Measurements from ENCODE around the gene AKAP8L.

DNA sequence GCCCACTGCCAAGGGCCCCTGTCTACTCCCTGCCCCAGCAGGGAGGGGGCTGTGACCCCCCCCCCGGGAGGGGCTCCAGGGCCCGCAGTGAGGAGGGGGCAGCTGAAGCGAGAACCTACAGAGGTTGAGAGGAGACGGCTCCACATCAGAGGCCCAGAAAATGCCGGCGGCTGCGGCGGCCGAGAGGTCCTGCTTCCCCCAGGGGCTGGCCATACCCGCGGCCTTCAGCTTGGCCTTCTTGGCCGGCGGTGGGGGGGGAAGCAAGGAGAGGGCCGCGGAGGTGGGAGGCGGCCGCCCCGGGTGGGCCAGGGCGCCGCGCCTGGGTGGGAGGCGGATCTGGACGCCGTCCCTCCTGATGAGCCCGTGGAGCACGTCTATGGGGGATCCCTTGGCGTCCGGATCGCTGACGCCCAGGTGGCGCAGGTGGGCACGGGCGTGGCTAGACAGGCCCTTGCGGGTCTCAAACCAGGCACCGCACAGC lies 9.2 kb upstream of the AKAP8L start:
- TF ChIP-seq ZNF423 (CRISPR knock-in tag; IDR thresholded peaks at IDR 0.05) (no peak), SMAD4 (CRISPR knock-in tag; IDR thresholded peaks at IDR 0.05) (no peak), ETV6 (CRISPR knock-in tag; IDR thresholded peaks at IDR 0.05) (no peak), MLX (CRISPR knock-in tag; IDR thresholded peaks at IDR 0.05) (no peak), GRHL2 (CRISPR knock-in tag; IDR thresholded peaks at IDR 0.05; ENCODE audit: insufficient replicate concordance, severe bottlenecking) (no peak), CTCF (IDR thresholded peaks at IDR 0.05) (no peak), NR2C2 (CRISPR knock-in tag; IDR thresholded peaks at IDR 0.05) (no peak), ATF1 (CRISPR knock-in tag; IDR thresholded peaks at IDR 0.05) (no peak), CBFB (CRISPR knock-in tag; IDR thresholded peaks at IDR 0.05; ENCODE audit: low read depth) (no peak), ZNF671 (CRISPR knock-in tag; IDR thresholded peaks at IDR 0.05) (no peak)
- TF ChIP-seq, protein P1, sequence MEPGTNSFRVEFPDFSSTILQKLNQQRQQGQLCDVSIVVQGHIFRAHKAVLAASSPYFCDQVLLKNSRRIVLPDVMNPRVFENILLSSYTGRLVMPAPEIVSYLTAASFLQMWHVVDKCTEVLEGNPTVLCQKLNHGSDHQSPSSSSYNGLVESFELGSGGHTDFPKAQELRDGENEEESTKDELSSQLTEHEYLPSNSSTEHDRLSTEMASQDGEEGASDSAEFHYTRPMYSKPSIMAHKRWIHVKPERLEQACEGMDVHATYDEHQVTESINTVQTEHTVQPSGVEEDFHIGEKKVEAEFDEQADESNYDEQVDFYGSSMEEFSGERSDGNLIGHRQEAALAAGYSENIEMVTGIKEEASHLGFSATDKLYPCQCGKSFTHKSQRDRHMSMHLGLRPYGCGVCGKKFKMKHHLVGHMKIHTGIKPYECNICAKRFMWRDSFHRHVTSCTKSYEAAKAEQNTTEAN (CRISPR knock-in tag; IDR thresholded peaks at IDR 0.05), result no peak
- TF ChIP-seq, protein P2, sequence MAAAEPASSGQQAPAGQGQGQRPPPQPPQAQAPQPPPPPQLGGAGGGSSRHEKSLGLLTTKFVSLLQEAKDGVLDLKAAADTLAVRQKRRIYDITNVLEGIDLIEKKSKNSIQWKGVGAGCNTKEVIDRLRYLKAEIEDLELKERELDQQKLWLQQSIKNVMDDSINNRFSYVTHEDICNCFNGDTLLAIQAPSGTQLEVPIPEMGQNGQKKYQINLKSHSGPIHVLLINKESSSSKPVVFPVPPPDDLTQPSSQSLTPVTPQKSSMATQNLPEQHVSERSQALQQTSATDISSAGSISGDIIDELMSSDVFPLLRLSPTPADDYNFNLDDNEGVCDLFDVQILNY (CRISPR knock-in tag; IDR thresholded peaks at IDR 0.05), result no peak
- TF ChIP-seq, protein P3, sequence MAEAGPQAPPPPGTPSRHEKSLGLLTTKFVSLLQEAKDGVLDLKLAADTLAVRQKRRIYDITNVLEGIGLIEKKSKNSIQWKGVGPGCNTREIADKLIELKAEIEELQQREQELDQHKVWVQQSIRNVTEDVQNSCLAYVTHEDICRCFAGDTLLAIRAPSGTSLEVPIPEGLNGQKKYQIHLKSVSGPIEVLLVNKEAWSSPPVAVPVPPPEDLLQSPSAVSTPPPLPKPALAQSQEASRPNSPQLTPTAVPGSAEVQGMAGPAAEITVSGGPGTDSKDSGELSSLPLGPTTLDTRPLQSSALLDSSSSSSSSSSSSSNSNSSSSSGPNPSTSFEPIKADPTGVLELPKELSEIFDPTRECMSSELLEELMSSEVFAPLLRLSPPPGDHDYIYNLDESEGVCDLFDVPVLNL (CRISPR knock-in tag; IDR thresholded peaks at IDR 0.05; ENCODE audit: borderline replicate concordance, low read depth), result no peak
- TF ChIP-seq, protein P4, sequence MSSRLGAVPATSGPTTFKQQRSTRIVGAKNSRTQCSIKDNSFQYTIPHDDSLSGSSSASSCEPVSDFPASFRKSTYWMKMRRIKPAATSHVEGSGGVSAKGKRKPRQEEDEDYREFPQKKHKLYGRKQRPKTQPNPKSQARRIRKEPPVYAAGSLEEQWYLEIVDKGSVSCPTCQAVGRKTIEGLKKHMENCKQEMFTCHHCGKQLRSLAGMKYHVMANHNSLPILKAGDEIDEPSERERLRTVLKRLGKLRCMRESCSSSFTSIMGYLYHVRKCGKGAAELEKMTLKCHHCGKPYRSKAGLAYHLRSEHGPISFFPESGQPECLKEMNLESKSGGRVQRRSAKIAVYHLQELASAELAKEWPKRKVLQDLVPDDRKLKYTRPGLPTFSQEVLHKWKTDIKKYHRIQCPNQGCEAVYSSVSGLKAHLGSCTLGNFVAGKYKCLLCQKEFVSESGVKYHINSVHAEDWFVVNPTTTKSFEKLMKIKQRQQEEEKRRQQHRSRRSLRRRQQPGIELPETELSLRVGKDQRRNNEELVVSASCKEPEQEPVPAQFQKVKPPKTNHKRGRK (CRISPR knock-in tag; IDR thresholded peaks at IDR 0.05; ENCODE audit: borderline replicate concordance), result no peak
